WTC11 (cell line): ENCODE measurements around the gene EEA1. TPM values are rescaled to one million over a fixed set of nuclear protein-coding genes. Genes with fewer than 3 reads are reported as not detected.

Experiments
- ATAC-seq: fragments of 200-7000 bp; cut with Tn5 transposase; 2 replicates; pipeline ENCODE4 v1.10.0; 2021; ENCODE audit warnings: mild to moderate bottlenecking, moderate library complexity
- CTCF ChIA-PET: fragments of 300-600 bp; sonication (Branson Sonifier 250); formaldehyde crosslinking; loops from one replicate; lab custom pipeline; 2021; ENCODE audit warnings: antibody characterized with exemption; lab: Charles Lee
- POLR2A ChIA-PET: fragments of 350-600 bp; sonication (Branson Sonifier 250); formaldehyde crosslinking; loops from one replicate; lab custom pipeline; 2021; ENCODE audit warnings: antibody characterized with exemption; lab: Charles Lee
- DNase-seq: peaks from one replicate; pipeline ENCODE4 v3.0.0; 2021; ENCODE audit warnings: low spot score
- H3K27ac Mint-ChIP-seq: 2 replicates; pipeline ENCODE4 v1.8.0; 2021; ENCODE audit warnings: mixed read lengths
- H3K27me3 Mint-ChIP-seq: 2 replicates; pipeline ENCODE4 v1.8.0; 2021; ENCODE audit warnings: low read depth, mild to moderate bottlenecking, moderate library complexity, mixed read lengths
- H3K36me3 Mint-ChIP-seq: 2 replicates; pipeline ENCODE4 v1.8.0; 2021; ENCODE audit warnings: mixed read lengths
- H3K4me1 Mint-ChIP-seq: 2 replicates; pipeline ENCODE4 v1.8.0; 2022; ENCODE audit warnings: mixed read lengths
- H3K4me3 Mint-ChIP-seq: 2 replicates; pipeline ENCODE4 v1.8.0; 2021; ENCODE audit warnings: mild to moderate bottlenecking, moderate library complexity, mixed read lengths
- H3K9me3 Mint-ChIP-seq: 2 replicates; pipeline ENCODE4 v1.8.0; 2021; ENCODE audit warnings: mixed read lengths
- AR ChIP-seq: fragments of 250-450 bp; sonication (Bioruptor Pico); IDR thresholded peaks from 2 replicates; pipeline ENCODE4 v1.9.0; 2021; ENCODE audit warnings: mild to moderate bottlenecking
- CREB1 ChIP-seq: sonication (generic); formaldehyde crosslinking; IDR thresholded peaks from 2 replicates; pipeline ENCODE4 v1.8.0; 2023; ENCODE audit warnings: mild to moderate bottlenecking, missing genetic modification reagents
- CTCF ChIP-seq: fragments of 200-600 bp; IDR thresholded peaks from 2 replicates; pipeline ENCODE4 v1.8.0; 2022; ENCODE audit warnings: antibody characterized with exemption
- E2F5 ChIP-seq: sonication (generic); formaldehyde crosslinking; IDR thresholded peaks from 2 replicates; pipeline ENCODE4 v1.8.1; 2022; ENCODE audit warnings: mild to moderate bottlenecking, moderate library complexity, missing genetic modification reagents
- EMX1 ChIP-seq: fragments of 250-450 bp; sonication (Bioruptor Pico); IDR thresholded peaks from 2 replicates; pipeline ENCODE4 v1.8.0; 2021; ENCODE audit warnings: mild to moderate bottlenecking
- FOXJ3 ChIP-seq: sonication (generic); formaldehyde crosslinking; IDR thresholded peaks from 2 replicates; pipeline ENCODE4 v1.9.0; 2021; ENCODE audit warnings: missing genetic modification reagents, mild to moderate bottlenecking, borderline replicate concordance
- FOXK1 ChIP-seq: sonication (generic); formaldehyde crosslinking; IDR thresholded peaks from 2 replicates; pipeline ENCODE4 v1.8.0; 2022; ENCODE audit warnings: mild to moderate bottlenecking, moderate library complexity, missing genetic modification reagents
- GABPB1 ChIP-seq: sonication (generic); formaldehyde crosslinking; IDR thresholded peaks from 2 replicates; pipeline ENCODE4 v1.8.1; 2023; ENCODE audit warnings: mild to moderate bottlenecking, missing genetic modification reagents
- HMGXB4 ChIP-seq: sonication (generic); formaldehyde crosslinking; IDR thresholded peaks from 2 replicates; pipeline ENCODE4 v1.8.1; 2023; ENCODE audit warnings: mild to moderate bottlenecking, moderate library complexity, missing genetic modification reagents
- IRF2 ChIP-seq: sonication (generic); formaldehyde crosslinking; IDR thresholded peaks from 2 replicates; pipeline ENCODE4 v1.8.0; 2022; ENCODE audit warnings: low read depth, missing genetic modification reagents, borderline replicate concordance
- JAZF1 ChIP-seq: fragments of 250-450 bp; sonication (Bioruptor Pico); IDR thresholded peaks from 2 replicates; pipeline ENCODE4 v1.9.0; 2021; ENCODE audit warnings: moderate library complexity, mild to moderate bottlenecking, inconsistent platforms
- JUN ChIP-seq: sonication (generic); formaldehyde crosslinking; IDR thresholded peaks from 2 replicates; pipeline ENCODE4 v1.8.0; 2023; ENCODE audit warnings: mild to moderate bottlenecking, missing genetic modification reagents
- MXD4 ChIP-seq: fragments of 250-450 bp; sonication (Bioruptor Pico); IDR thresholded peaks from 2 replicates; pipeline ENCODE4 v1.8.0; 2021; ENCODE audit warnings: mild to moderate bottlenecking, moderate library complexity, borderline replicate concordance
- NFE2L1 ChIP-seq: sonication (generic); formaldehyde crosslinking; IDR thresholded peaks from 2 replicates; pipeline ENCODE4 v1.8.1; 2023; ENCODE audit warnings: missing genetic modification reagents
- RELA ChIP-seq: sonication (generic); formaldehyde crosslinking; IDR thresholded peaks from 2 replicates; pipeline ENCODE4 v1.8.1; 2022; ENCODE audit warnings: missing genetic modification reagents, mild to moderate bottlenecking, borderline replicate concordance
- SMAD3 ChIP-seq: sonication (generic); formaldehyde crosslinking; IDR thresholded peaks from 2 replicates; pipeline ENCODE4 v1.8.0; 2022; ENCODE audit warnings: missing genetic modification reagents, mild to moderate bottlenecking, borderline replicate concordance
- TP53 ChIP-seq: sonication (generic); formaldehyde crosslinking; IDR thresholded peaks from 2 replicates; pipeline ENCODE4 v1.8.1; 2023; ENCODE audit warnings: mild to moderate bottlenecking, missing genetic modification reagents
- ZBTB21 ChIP-seq: sonication (generic); formaldehyde crosslinking; IDR thresholded peaks from 2 replicates; pipeline ENCODE4 v1.8.1; 2023; ENCODE audit warnings: mild to moderate bottlenecking, missing genetic modification reagents, borderline replicate concordance
- ZMAT4 ChIP-seq: fragments of 250-450 bp; sonication (Bioruptor Pico); IDR thresholded peaks from 2 replicates; pipeline ENCODE4 v1.9.0; 2021; ENCODE audit warnings: mild to moderate bottlenecking
- ZNF263 ChIP-seq: sonication (generic); formaldehyde crosslinking; IDR thresholded peaks from 2 replicates; pipeline ENCODE4 v1.8.1; 2022; ENCODE audit warnings: low read depth, mild to moderate bottlenecking, moderate library complexity, missing genetic modification reagents
- ZNF281 ChIP-seq: sonication (generic); formaldehyde crosslinking; IDR thresholded peaks from 2 replicates; pipeline ENCODE4 v1.8.0; 2023; ENCODE audit warnings: mild to moderate bottlenecking, missing genetic modification reagents
- ZNF423 ChIP-seq: fragments of 250-450 bp; sonication (Bioruptor Pico); IDR thresholded peaks from 2 replicates; pipeline ENCODE4 v2.1.2; 2022; ENCODE audit warnings: mild to moderate bottlenecking, moderate library complexity
- ZNF512 ChIP-seq: sonication (generic); formaldehyde crosslinking; IDR thresholded peaks from 2 replicates; pipeline ENCODE4 v1.8.1; 2022; ENCODE audit warnings: missing genetic modification reagents, borderline replicate concordance
- total RNA-seq: library from RNA; stranded (reverse); gene quantifications from 3 replicates; pipeline ENCODE4 v1.2.3, GENCODE V29; 2021
- TF ChIP-seq, protein P1 (sequence below): sonication (generic); formaldehyde crosslinking; IDR thresholded peaks from 2 replicates; pipeline ENCODE4 v1.8.1; 2022; ENCODE audit warnings: mild to moderate bottlenecking, missing genetic modification reagents, moderate library complexity, borderline replicate concordance

The EEA1 gene
- total RNA-seq, 1 experiment from 2014 or later, result 20.3 TPM

GRCh38 chr12:92942905-92943304 lies 13.8 kb upstream of the EEA1 start:
- ATAC-seq (no peak), DNase-seq (no peak)
- Mint-ChIP-seq H3K27ac (no peak overlapping the region), H3K9me3 (peaks cover 5% of the 10 kb centered on the region), H3K36me3 (no peaks in the 10 kb centered on the region), H3K4me3 (no peak overlapping the region), H3K4me1 (peaks cover 11% of the 10 kb centered on the region), H3K27me3 (no peaks in the 10 kb centered on the region)
- ChIA-PET POLR2A (no interaction called here), CTCF (interaction anchor here (0.6 kb wide), 1 partner anchor 113 kb away, joined by 4 read pairs; no protein-coding TSS in a partner anchor)
- no peak for TF ChIP-seq EMX1 (CRISPR knock-in tag)
- no peak for TF ChIP-seq GABPB1 (CRISPR knock-in tag)
- no peak for TF ChIP-seq ZNF263
- no peak for TF ChIP-seq JAZF1 (CRISPR knock-in tag)
- no peak for TF ChIP-seq CREB1 (CRISPR knock-in tag)
- no peak for TF ChIP-seq ZNF281 (CRISPR knock-in tag)
- no peak for TF ChIP-seq HMGXB4 (CRISPR knock-in tag)
- TF ChIP-seq RELA (CRISPR knock-in tag), result no peak
- TF ChIP-seq ZBTB21 (CRISPR knock-in tag), result no peak
- TF ChIP-seq, protein P1, sequence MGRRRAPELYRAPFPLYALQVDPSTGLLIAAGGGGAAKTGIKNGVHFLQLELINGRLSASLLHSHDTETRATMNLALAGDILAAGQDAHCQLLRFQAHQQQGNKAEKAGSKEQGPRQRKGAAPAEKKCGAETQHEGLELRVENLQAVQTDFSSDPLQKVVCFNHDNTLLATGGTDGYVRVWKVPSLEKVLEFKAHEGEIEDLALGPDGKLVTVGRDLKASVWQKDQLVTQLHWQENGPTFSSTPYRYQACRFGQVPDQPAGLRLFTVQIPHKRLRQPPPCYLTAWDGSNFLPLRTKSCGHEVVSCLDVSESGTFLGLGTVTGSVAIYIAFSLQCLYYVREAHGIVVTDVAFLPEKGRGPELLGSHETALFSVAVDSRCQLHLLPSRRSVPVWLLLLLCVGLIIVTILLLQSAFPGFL (CRISPR knock-in tag), result no peak
- TF ChIP-seq NFE2L1 (CRISPR knock-in tag), result no peak

DNA sequence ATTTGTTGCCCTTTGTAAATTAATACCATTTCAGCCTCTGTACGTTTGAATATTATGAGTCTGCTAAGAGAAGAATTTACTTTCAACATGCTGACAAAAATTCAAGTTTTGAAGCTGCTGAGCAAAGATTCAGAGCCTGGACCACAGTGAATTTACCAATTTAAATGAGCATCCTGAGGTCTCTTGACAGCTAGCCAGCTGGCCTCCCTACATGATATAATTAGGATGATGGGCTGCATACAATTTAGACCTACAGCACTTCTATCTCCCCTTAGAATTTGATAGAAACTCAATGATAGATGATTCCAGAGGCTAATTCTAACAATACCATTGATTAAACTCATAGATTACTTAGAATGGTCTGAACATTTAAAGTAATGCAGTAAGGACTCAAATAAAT lies 10.0 kb upstream of the EEA1 start:
- DNase-seq (no peak), ATAC-seq (no peak)
- Mint-ChIP-seq H3K4me3 (no peak overlapping the region), H3K36me3 (no peaks in the 10 kb centered on the region), H3K27ac (no peak overlapping the region), H3K27me3 (no peaks in the 10 kb centered on the region), H3K9me3 (no peaks in the 10 kb centered on the region), H3K4me1 (peaks cover 15% of the 10 kb centered on the region)
- ChIA-PET POLR2A (no interaction called here), CTCF (no interaction called here)
- TF ChIP-seq TP53 (CRISPR knock-in tag) (no peak), ZNF423 (CRISPR knock-in tag) (no peak), CTCF (no peak), MXD4 (CRISPR knock-in tag) (no peak), ZNF512 (CRISPR knock-in tag) (no peak), FOXJ3 (CRISPR knock-in tag) (no peak), IRF2 (CRISPR knock-in tag) (no peak), SMAD3 (CRISPR knock-in tag) (no peak), JUN (CRISPR knock-in tag) (no peak), FOXK1 (CRISPR knock-in tag) (no peak), AR (no peak), ZMAT4 (no peak), E2F5 (CRISPR knock-in tag) (no peak)
